ENCODE data around the gene BBX.

GRCh38 chr3:107557743-107558142 lies 35.0 kb downstream of the BBX start:
- TF ChIP-seq, protein P1, sequence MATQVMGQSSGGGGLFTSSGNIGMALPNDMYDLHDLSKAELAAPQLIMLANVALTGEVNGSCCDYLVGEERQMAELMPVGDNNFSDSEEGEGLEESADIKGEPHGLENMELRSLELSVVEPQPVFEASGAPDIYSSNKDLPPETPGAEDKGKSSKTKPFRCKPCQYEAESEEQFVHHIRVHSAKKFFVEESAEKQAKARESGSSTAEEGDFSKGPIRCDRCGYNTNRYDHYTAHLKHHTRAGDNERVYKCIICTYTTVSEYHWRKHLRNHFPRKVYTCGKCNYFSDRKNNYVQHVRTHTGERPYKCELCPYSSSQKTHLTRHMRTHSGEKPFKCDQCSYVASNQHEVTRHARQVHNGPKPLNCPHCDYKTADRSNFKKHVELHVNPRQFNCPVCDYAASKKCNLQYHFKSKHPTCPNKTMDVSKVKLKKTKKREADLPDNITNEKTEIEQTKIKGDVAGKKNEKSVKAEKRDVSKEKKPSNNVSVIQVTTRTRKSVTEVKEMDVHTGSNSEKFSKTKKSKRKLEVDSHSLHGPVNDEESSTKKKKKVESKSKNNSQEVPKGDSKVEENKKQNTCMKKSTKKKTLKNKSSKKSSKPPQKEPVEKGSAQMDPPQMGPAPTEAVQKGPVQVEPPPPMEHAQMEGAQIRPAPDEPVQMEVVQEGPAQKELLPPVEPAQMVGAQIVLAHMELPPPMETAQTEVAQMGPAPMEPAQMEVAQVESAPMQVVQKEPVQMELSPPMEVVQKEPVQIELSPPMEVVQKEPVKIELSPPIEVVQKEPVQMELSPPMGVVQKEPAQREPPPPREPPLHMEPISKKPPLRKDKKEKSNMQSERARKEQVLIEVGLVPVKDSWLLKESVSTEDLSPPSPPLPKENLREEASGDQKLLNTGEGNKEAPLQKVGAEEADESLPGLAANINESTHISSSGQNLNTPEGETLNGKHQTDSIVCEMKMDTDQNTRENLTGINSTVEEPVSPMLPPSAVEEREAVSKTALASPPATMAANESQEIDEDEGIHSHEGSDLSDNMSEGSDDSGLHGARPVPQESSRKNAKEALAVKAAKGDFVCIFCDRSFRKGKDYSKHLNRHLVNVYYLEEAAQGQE (IDR thresholded peaks at IDR 0.05; ENCODE audit: insufficient read depth in 1 of 2, low read depth in 2 of 2, low read length in 2 of 2) = no peak
- TF ChIP-seq SIN3A (IDR thresholded peaks at IDR 0.05; ENCODE audit: borderline replicate concordance, insufficient read depth, low read length) = no peak

Measured in PFSK-1 (cell line).